Liver (tissue), 9 donors: ENCODE data around the gene CCPG1. TPM values are rescaled to one million over a fixed set of nuclear protein-coding genes. Genes with fewer than 3 reads are reported as not detected.
A peak's percentile ranks its signal among the peaks of the same experiment; 100 is the strongest.
"Not testable (repeated sequence)": the region's sequence is repeated elsewhere in the genome, so short reads cannot be mapped to it uniquely, and the experiment has no call there.

ENCODE experiments used
- DNase-seq: peaks from one replicate; pipeline ENCODE4 v3.0.0-alpha.2; 2017; ENCODE audit warnings: low spot score
- H3K27ac ChIP-seq, 2 donors: one replicate each; pipeline ENCODE4 v1.7.0; 2013; ENCODE audit warnings: inconsistent platforms in 2 of 2, low read length in 2 of 2, control low read depth in 1 of 2, low read depth in 1 of 2, mild to moderate bottlenecking in 1 of 2
- H3K27me3 ChIP-seq, 4 donors: one replicate each; pipeline versions ENCODE4 v1.6.1 to v1.7.0; 2013; ENCODE audit warnings: low read length in 3 of 4, inconsistent platforms in 1 of 4, mild to moderate bottlenecking in 1 of 4, moderate library complexity in 1 of 4; ENCODE audit not compliant: control insufficient read depth in 4 of 4, insufficient read depth in 4 of 4
- H3K36me3 ChIP-seq, 4 donors: one replicate each; pipeline versions ENCODE4 v1.6.1 to v1.7.0; 2013; ENCODE audit warnings: low read length in 3 of 4, mild to moderate bottlenecking in 3 of 4, low read depth in 1 of 4, moderate library complexity in 1 of 4; ENCODE audit not compliant: control insufficient read depth in 4 of 4, insufficient read depth in 3 of 4
- H3K4me1 ChIP-seq, 4 donors: one replicate each; pipeline versions ENCODE4 v1.6.1 to v1.7.0; 2013; ENCODE audit warnings: low read length in 3 of 4, mild to moderate bottlenecking in 3 of 4, moderate library complexity in 1 of 4; ENCODE audit not compliant: control insufficient read depth in 4 of 4, insufficient read depth in 4 of 4
- H3K4me3 ChIP-seq, 3 donors: one replicate each; pipeline versions ENCODE4 v1.6.1 to v1.7.0; 2013; ENCODE audit warnings: low read length in 3 of 3, control low read depth in 1 of 3, low read depth in 1 of 3, mild to moderate bottlenecking in 1 of 3
- H3K9ac ChIP-seq, 2 donors: one replicate each; pipeline ENCODE4 v1.7.0; 2013; ENCODE audit warnings: low read length in 2 of 2, mild to moderate bottlenecking in 2 of 2, moderate library complexity in 2 of 2, control low read depth in 1 of 2, low read depth in 1 of 2
- H3K9me3 ChIP-seq, 4 donors: one replicate each; pipeline versions ENCODE4 v1.6.1 to v1.7.0; 2013; ENCODE audit warnings: low read length in 3 of 4; ENCODE audit not compliant: control insufficient read depth in 4 of 4
- CTCF ChIP-seq: fragments of 150-350 bp; IDR thresholded peaks from 2 replicates; pipeline ENCODE4 v1.5.1; 2017; ENCODE audit warnings: improper control_type of control experiment, low read depth, low read length; ENCODE audit not compliant: missing input control
- FOXA2 ChIP-seq: IDR thresholded peaks from 2 replicates; pipeline ENCODE4 v1.6.1; 2016; ENCODE audit warnings: antibody characterized with exemption
- HNF4A ChIP-seq, 2 donors: conservative IDR thresholded peaks; 2 replicates each; pipeline ENCODE4 v1.6.1; 2016; ENCODE audit warnings: antibody characterized with exemption in 2 of 2, mild to moderate bottlenecking in 2 of 2
- JUND ChIP-seq, 2 donors: IDR thresholded peaks; 2 replicates each; pipeline ENCODE4 v1.6.1; 2016; ENCODE audit warnings: antibody characterized with exemption in 2 of 2
- MAX ChIP-seq: IDR thresholded peaks from 2 replicates; pipeline ENCODE4 v1.6.1; 2016; ENCODE audit warnings: antibody characterized with exemption
- NR2F2 ChIP-seq: IDR thresholded peaks from 2 replicates; pipeline ENCODE4 v1.6.1; 2016; ENCODE audit warnings: antibody characterized with exemption
- RAD21 ChIP-seq, 2 donors: IDR thresholded peaks; 2 replicates each; pipeline ENCODE4 v1.6.1; 2016; ENCODE audit warnings: antibody characterized with exemption in 2 of 2, mild to moderate bottlenecking in 2 of 2
- REST ChIP-seq: IDR thresholded peaks from 2 replicates; pipeline ENCODE4 v1.6.1; 2016; ENCODE audit warnings: antibody characterized with exemption, mild to moderate bottlenecking
- SP1 ChIP-seq: IDR thresholded peaks from 2 replicates; pipeline ENCODE4 v1.6.1; 2018; ENCODE audit warnings: antibody characterized with exemption, mild to moderate bottlenecking
- TAF1 ChIP-seq: conservative IDR thresholded peaks from 2 replicates; pipeline ENCODE4 v1.6.1; 2016; ENCODE audit warnings: antibody characterized with exemption, mild to moderate bottlenecking
- WGBS: extraction: QIAGEN DNeasy Blood & Tissue Kit; methylation state at CpG from one replicate; pipeline ENCODE4 v1.1.7; 2013; 5-methylcytosine and 5-hydroxymethylcytosine counted together
- polyA plus RNA-seq, 2 donors: library from polyadenylated mRNA; stranded (reverse) in 1 of 2; unstranded in 1 of 2; fragments of 200-250 nt in 1 of 2; fragments of >200 nt in 1 of 2; fragmentation: Nextera tagmentation in 1 of 2; extraction: Ambion mirVana in 1 of 2; gene quantifications; one replicate each; pipeline versions ENCODE4 v1.2.1 to v1.2.3, GENCODE V29; 2013 to 2015
- total RNA-seq, 2 donors: library from RNA; depleted of rRNA; stranded (reverse); fragments of >200 nt; gene quantifications; one replicate each; pipeline ENCODE4 v1.2.3, GENCODE V29; 2014
- donor health status: healthy.
- donor health status: healthy.
- donor health status: healthy.
- donor health status: healthy.
- donor health status: healthy.

Gene CCPG1
- total and polyA plus RNA-seq, 4 donors = 21.5 to 89.1 (median 53.2) TPM

- H3K4me1 ChIP-seq = no peaks in the 10 kb centered on the region
- TF ChIP-seq CTCF = peak; percentile 53
- peak; percentile 78 to 86 for TF ChIP-seq RAD21 (IDR thresholded peaks at IDR 0.05)
- TF ChIP-seq SP1 = no peak
- H3K4me3 ChIP-seq = no peak overlapping the region
- H3K9me3 ChIP-seq = no peaks in the 10 kb centered on the region
- no peak overlapping the region for H3K27ac ChIP-seq
- no peak overlapping the region for H3K9ac ChIP-seq
- no peaks in the 10 kb centered on the region for H3K36me3 ChIP-seq
- no peak for DNase-seq
- no peaks in the 10 kb centered on the region for H3K27me3 ChIP-seq
- 23% methylated on average over 6 of the region's 6 CpGs for WGBS
These were observed 27.0 kb upstream of the CCPG1 start for GRCh38 chr15:55434989-55435825.

GRCh38 chr15:55422089-55422488 lies 13.9 kb upstream of the CCPG1 start:
- no peak overlapping the region for H3K9ac ChIP-seq
- DNase-seq = no peak
- H3K27me3 ChIP-seq = no peaks in the 10 kb centered on the region
- 1% methylated on average over 1 of the region's 1 CpG for WGBS
- peaks cover 0 to 1% (median 0%) of the 10 kb centered on the region in 4 donors for H3K9me3 ChIP-seq
- no peak overlapping the region for H3K27ac ChIP-seq
- no peak for TF ChIP-seq NR2F2
- TF ChIP-seq REST = no peak
- no peak for TF ChIP-seq JUND (IDR thresholded peaks at IDR 0.05)
- TF ChIP-seq MAX = no peak
- TF ChIP-seq HNF4A (conservative IDR thresholded peaks at IDR 0.05) = no peak
- TF ChIP-seq FOXA2 = no peak
- no peak for TF ChIP-seq SP1
- TF ChIP-seq TAF1 = no peak
- H3K4me1 ChIP-seq = no peaks in the 10 kb centered on the region
- H3K4me3 ChIP-seq = no peak overlapping the region
- no peaks in the 10 kb centered on the region for H3K36me3 ChIP-seq

GRCh38 chr15:55420171-55420866 lies 12.2 kb upstream of the CCPG1 start:
- Histone ChIP-seq H3K4me1 (no peaks in the 10 kb centered on the region), H3K4me3 (no peak overlapping the region), H3K9ac (no peak overlapping the region), H3K36me3 (no peaks in the 10 kb centered on the region), H3K27ac (no peak overlapping the region), H3K27me3 (no peaks in the 10 kb centered on the region), H3K9me3 (no peaks in the 10 kb centered on the region)
- TF ChIP-seq MAX (no peak), TAF1 (no peak)
- no peak for DNase-seq

- WGBS = 81% methylated on average over 8 of the region's 8 CpGs
- H3K27me3 ChIP-seq, H3K36me3 ChIP-seq, H3K4me3 ChIP-seq, H3K9me3 ChIP-seq, H3K9ac ChIP-seq, H3K4me1 ChIP-seq, H3K27ac ChIP-seq, DNase-seq: not testable (repeated sequence)
These were observed 9.5 kb upstream of the CCPG1 start for GRCh38 chr15:55417678-55418077.

GRCh38 chr15:55408976-55409375 lies 817 bp upstream of the CCPG1 start:
- peak overlapping the region; percentile 49 to 90 for H3K9ac ChIP-seq
- WGBS = 68% methylated on average over 14 of the region's 14 CpGs

More at GRCh38 chr15:55408976-55409375, 817 bp upstream of the CCPG1 start:
- peak overlapping the region; percentile 87 to 98 (median 88) for H3K4me3 ChIP-seq
- not testable (repeated sequence) for H3K36me3 ChIP-seq, H3K9me3 ChIP-seq, DNase-seq, H3K27me3 ChIP-seq
- peak overlapping the region in 1 of 2 donors; percentile 98 for H3K27ac ChIP-seq
- peaks cover 7 to 25% (median 12%) of the 10 kb centered on the region in 4 donors for H3K4me1 ChIP-seq
